ENCODE results near the gene UNC13B. TPM values are rescaled to one million over a fixed set of nuclear protein-coding genes. Genes with fewer than 3 reads are reported as not detected.

The UNC13B gene
- total RNA-seq, 1 donor from 2014 or later: 0.84 TPM

GRCh38 chr9:35277171-35277520 lies 115.3 kb downstream of the UNC13B start:
- Mint-ChIP-seq H3K4me1 (ENCODE audit: low read depth) (peaks cover 15% of the 10 kb centered on the region), H3K36me3 (ENCODE audit: low read depth) (no peaks in the 10 kb centered on the region), H3K4me3 (ENCODE audit: low read depth) (no peak overlapping the region), H3K27me3 (ENCODE audit: low read depth) (peaks cover 13% of the 10 kb centered on the region), H3K9me3 (no peaks in the 10 kb centered on the region), H3K27ac (no peak overlapping the region)
- DNase-seq (ENCODE audit: low spot score): no peak
- intact Hi-C loops (cut with micrococcal nuclease): loop anchor here (10.0 kb wide), 1 partner anchor 208 kb away; no protein-coding TSS in a partner anchor

- peaks cover 15% of the 10 kb centered on the region for H3K27me3 Mint-ChIP-seq (ENCODE audit: low read depth)
- intact Hi-C loops (cut with micrococcal nuclease): loop anchor here (10.0 kb wide), 1 partner anchor 207 kb away; no protein-coding TSS in a partner anchor
- H3K4me3 Mint-ChIP-seq (ENCODE audit: low read depth): no peak overlapping the region
- no peak overlapping the region for H3K27ac Mint-ChIP-seq
- no peak for DNase-seq (ENCODE audit: low spot score)
- H3K4me1 Mint-ChIP-seq (ENCODE audit: low read depth): peaks cover 15% of the 10 kb centered on the region
- H3K9me3 Mint-ChIP-seq: no peaks in the 10 kb centered on the region
- no peaks in the 10 kb centered on the region for H3K36me3 Mint-ChIP-seq (ENCODE audit: low read depth)
Observed at GRCh38 chr9:35277628-35278359, 116.0 kb downstream of the UNC13B start.

DNA sequence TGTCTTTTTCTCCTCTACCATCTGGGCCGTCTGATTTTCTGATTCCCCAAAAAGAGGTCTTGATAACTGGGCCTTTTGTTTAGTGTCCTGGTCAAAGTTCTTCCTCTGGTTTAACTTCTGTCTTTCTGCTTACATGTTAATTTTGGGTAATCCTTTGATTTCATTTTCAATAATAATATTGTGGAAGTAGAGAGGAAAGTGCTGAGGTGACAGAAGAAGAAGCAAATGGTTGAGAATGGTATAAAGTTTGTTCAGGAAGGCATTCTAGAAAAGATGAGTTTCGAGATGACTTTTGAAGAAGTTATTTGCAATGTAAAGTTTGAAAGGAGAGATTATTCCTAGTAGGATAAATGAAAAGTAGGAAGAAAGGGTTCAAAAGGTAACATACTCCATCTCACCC lies 118.1 kb downstream of the UNC13B start:
- H3K9me3 Mint-ChIP-seq: no peaks in the 10 kb centered on the region
- H3K4me1 Mint-ChIP-seq (ENCODE audit: low read depth): peaks cover 12% of the 10 kb centered on the region
- intact Hi-C loops (cut with micrococcal nuclease): loop anchor here (10.0 kb wide), 1 partner anchor 205 kb away; no protein-coding TSS in a partner anchor
- no peaks in the 10 kb centered on the region for H3K36me3 Mint-ChIP-seq (ENCODE audit: low read depth)
- H3K4me3 Mint-ChIP-seq (ENCODE audit: low read depth): no peak overlapping the region
- H3K27me3 Mint-ChIP-seq (ENCODE audit: low read depth): peaks cover 19% of the 10 kb centered on the region
- no peak overlapping the region for H3K27ac Mint-ChIP-seq
- no peak for DNase-seq (ENCODE audit: low spot score)

GRCh38 chr9:35280399-35280798 lies 118.6 kb downstream of the UNC13B start:
- H3K27ac Mint-ChIP-seq: no peak overlapping the region
- peaks cover 19% of the 10 kb centered on the region for H3K27me3 Mint-ChIP-seq (ENCODE audit: low read depth)
- no peak for DNase-seq (ENCODE audit: low spot score)
- H3K9me3 Mint-ChIP-seq: no peaks in the 10 kb centered on the region
- intact Hi-C loops (cut with micrococcal nuclease): no loop called here
- no peak overlapping the region for H3K4me3 Mint-ChIP-seq (ENCODE audit: low read depth)
- H3K4me1 Mint-ChIP-seq (ENCODE audit: low read depth): peaks cover 12% of the 10 kb centered on the region
- no peaks in the 10 kb centered on the region for H3K36me3 Mint-ChIP-seq (ENCODE audit: low read depth)

- Mint-ChIP-seq H3K4me1 (ENCODE audit: low read depth) (no peaks in the 10 kb centered on the region), H3K27ac (no peak overlapping the region), H3K27me3 (ENCODE audit: low read depth) (peaks cover 15% of the 10 kb centered on the region), H3K36me3 (ENCODE audit: low read depth) (no peaks in the 10 kb centered on the region), H3K9me3 (no peaks in the 10 kb centered on the region), H3K4me3 (ENCODE audit: low read depth) (no peak overlapping the region)
- DNase-seq (ENCODE audit: low spot score): no peak
- intact Hi-C loops (cut with micrococcal nuclease): no loop called here
Observed at GRCh38 chr9:35285731-35286130, 123.9 kb downstream of the UNC13B start.

DNA sequence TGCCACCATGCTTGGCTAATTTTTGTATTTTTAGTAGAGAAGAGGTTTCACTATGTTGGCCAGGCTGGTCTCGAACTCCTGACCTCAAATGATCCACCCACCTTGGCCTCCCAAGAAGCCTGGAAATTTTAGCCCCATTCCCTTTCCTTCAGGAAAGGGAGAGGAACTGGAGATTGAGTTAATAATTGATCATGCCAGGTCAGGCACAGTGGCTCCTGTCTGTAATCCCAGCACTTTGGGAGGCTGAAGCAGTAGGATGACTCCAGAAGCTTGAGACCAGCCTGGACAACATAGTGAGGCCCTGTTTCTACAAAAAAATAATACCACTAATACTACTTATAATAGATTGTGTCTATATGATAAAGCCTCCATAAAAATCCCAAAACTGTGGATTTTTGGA lies 124.6 kb downstream of the UNC13B start:
- H3K4me1 Mint-ChIP-seq (ENCODE audit: low read depth): peaks cover 5% of the 10 kb centered on the region
- no peaks in the 10 kb centered on the region for H3K9me3 Mint-ChIP-seq
- H3K27ac Mint-ChIP-seq: no peak overlapping the region
- H3K4me3 Mint-ChIP-seq (ENCODE audit: low read depth): no peak overlapping the region
- H3K27me3 Mint-ChIP-seq (ENCODE audit: low read depth): peaks cover 15% of the 10 kb centered on the region
- no peaks in the 10 kb centered on the region for H3K36me3 Mint-ChIP-seq (ENCODE audit: low read depth)
- no peak for DNase-seq (ENCODE audit: low spot score)
- intact Hi-C loops (cut with micrococcal nuclease): no loop called here

GRCh38 chr9:35287987-35288632 lies 126.3 kb downstream of the UNC13B start:
- Mint-ChIP-seq H3K27me3 (ENCODE audit: low read depth) (peaks cover 13% of the 10 kb centered on the region), H3K4me3 (ENCODE audit: low read depth) (no peak overlapping the region), H3K9me3 (no peaks in the 10 kb centered on the region), H3K27ac (no peak overlapping the region), H3K4me1 (ENCODE audit: low read depth) (peaks cover 5% of the 10 kb centered on the region), H3K36me3 (ENCODE audit: low read depth) (no peaks in the 10 kb centered on the region)
- DNase-seq (ENCODE audit: low spot score): no peak
- intact Hi-C loops (cut with micrococcal nuclease): no loop called here

GRCh38 chr9:35288778-35289177 lies 127.0 kb downstream of the UNC13B start:
- DNase-seq (ENCODE audit: low spot score): no peak
- H3K9me3 Mint-ChIP-seq: no peaks in the 10 kb centered on the region
- intact Hi-C loops (cut with micrococcal nuclease): no loop called here
- no peak overlapping the region for H3K27ac Mint-ChIP-seq
- H3K4me3 Mint-ChIP-seq (ENCODE audit: low read depth): no peak overlapping the region
- peaks cover 11% of the 10 kb centered on the region for H3K27me3 Mint-ChIP-seq (ENCODE audit: low read depth)
- no peaks in the 10 kb centered on the region for H3K36me3 Mint-ChIP-seq (ENCODE audit: low read depth)
- H3K4me1 Mint-ChIP-seq (ENCODE audit: low read depth): peaks cover 5% of the 10 kb centered on the region

DNA sequence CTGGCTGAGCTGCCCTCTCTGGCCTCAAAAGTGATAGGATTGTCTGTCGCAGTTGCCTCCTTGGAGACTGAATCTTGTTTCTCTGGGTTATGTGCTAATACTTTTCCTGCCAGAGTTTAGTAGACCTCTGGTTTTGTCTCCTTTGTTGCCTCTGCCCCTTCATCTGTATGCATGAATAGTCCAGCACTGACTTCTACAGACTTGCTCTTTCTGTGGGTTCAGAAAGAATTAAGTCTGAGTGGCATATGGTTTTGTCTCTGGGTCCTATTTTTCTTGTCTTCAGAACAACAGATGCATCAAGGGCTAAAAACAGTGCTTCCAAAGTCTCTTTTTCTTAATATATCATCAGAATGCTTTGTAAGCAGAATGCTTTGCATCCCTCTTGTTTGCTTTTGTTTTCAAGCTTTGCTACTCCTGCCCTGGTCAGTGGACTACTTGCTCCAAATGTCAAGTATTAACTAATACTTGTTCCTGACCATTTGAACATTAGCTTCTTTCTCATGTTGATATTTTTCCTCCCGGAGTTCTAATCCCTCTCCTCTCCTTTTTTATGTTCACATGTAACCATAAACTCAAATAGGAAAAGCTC lies 131.7 kb downstream of the UNC13B start:
- intact Hi-C loops (cut with micrococcal nuclease): no loop called here
- DNase-seq (ENCODE audit: low spot score): no peak
- Mint-ChIP-seq H3K27me3 (ENCODE audit: low read depth) (peaks cover 9% of the 10 kb centered on the region), H3K27ac (no peak overlapping the region), H3K36me3 (ENCODE audit: low read depth) (no peaks in the 10 kb centered on the region), H3K4me3 (ENCODE audit: low read depth) (no peak overlapping the region), H3K4me1 (ENCODE audit: low read depth) (peaks cover 7% of the 10 kb centered on the region), H3K9me3 (no peaks in the 10 kb centered on the region)

GRCh38 chr9:35294066-35294465 lies 132.3 kb downstream of the UNC13B start:
- Mint-ChIP-seq H3K27ac (no peak overlapping the region), H3K36me3 (ENCODE audit: low read depth) (no peaks in the 10 kb centered on the region), H3K9me3 (no peaks in the 10 kb centered on the region), H3K4me1 (ENCODE audit: low read depth) (peaks cover 7% of the 10 kb centered on the region), H3K27me3 (ENCODE audit: low read depth) (peaks cover 9% of the 10 kb centered on the region), H3K4me3 (ENCODE audit: low read depth) (no peak overlapping the region)
- intact Hi-C loops (cut with micrococcal nuclease): no loop called here
- DNase-seq (ENCODE audit: low spot score): no peak

- Mint-ChIP-seq H3K9me3 (no peaks in the 10 kb centered on the region), H3K27me3 (ENCODE audit: low read depth) (peaks cover 9% of the 10 kb centered on the region), H3K36me3 (ENCODE audit: low read depth) (no peaks in the 10 kb centered on the region), H3K4me1 (ENCODE audit: low read depth) (peaks cover 7% of the 10 kb centered on the region), H3K4me3 (ENCODE audit: low read depth) (no peak overlapping the region), H3K27ac (no peak overlapping the region)
- intact Hi-C loops (cut with micrococcal nuclease): no loop called here
- no peak for DNase-seq (ENCODE audit: low spot score)
Observed at GRCh38 chr9:35294556-35294955, 132.7 kb downstream of the UNC13B start.

- Mint-ChIP-seq H3K27ac (no peak overlapping the region), H3K9me3 (no peaks in the 10 kb centered on the region), H3K4me1 (ENCODE audit: low read depth) (peaks cover 7% of the 10 kb centered on the region), H3K4me3 (ENCODE audit: low read depth) (no peak overlapping the region), H3K27me3 (ENCODE audit: low read depth) (peaks cover 17% of the 10 kb centered on the region), H3K36me3 (ENCODE audit: low read depth) (no peaks in the 10 kb centered on the region)
- intact Hi-C loops (cut with micrococcal nuclease): no loop called here
- no peak for DNase-seq (ENCODE audit: low spot score)
Observed at GRCh38 chr9:35295369-35296036, 133.7 kb downstream of the UNC13B start.

DNA sequence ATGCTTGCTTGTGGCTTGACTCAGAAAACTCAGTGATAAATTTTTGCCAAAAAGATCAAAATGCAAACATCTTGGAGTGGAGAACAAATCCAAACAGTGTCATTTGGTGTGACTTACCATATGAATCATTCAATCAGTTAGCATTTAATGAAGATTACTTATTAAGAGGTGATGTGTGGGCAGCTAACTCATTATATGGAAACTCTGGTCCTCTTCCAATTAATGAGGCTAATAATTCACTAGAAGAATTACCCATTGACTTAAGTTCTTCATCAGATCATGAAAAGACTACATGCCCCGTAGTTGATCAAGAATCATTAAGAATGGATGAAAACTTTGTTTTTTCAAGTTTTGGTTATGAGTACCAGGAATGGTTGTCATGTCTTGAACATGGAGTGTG lies 141.8 kb downstream of the UNC13B start:
- Mint-ChIP-seq H3K27ac (no peak overlapping the region), H3K4me3 (ENCODE audit: low read depth) (no peak overlapping the region), H3K9me3 (no peaks in the 10 kb centered on the region), H3K36me3 (ENCODE audit: low read depth) (no peaks in the 10 kb centered on the region), H3K27me3 (ENCODE audit: low read depth) (peaks cover 44% of the 10 kb centered on the region), H3K4me1 (ENCODE audit: low read depth) (no peaks in the 10 kb centered on the region)
- intact Hi-C loops (cut with micrococcal nuclease): no loop called here
- DNase-seq (ENCODE audit: low spot score): no peak

Measured in activated T-helper 2 cell treated with anti-CD3 and anti-CD28 coated beads, Interferon-gamma antibody, Interleukin-2, Interleukin-4, amounts not matched to agents 10 μg/mL and 5 μg/mL and 100 μg/mL, durations not matched to agents 14 hours and 24 hours and 36 hours (primary cell).